UCSD-AML1 (cell line): Measurements from ENCODE around the gene STPG2.

ENCODE experiments used
- DNase-seq: peaks from one replicate; lab custom pipeline; 2025; ENCODE audit not compliant: unreplicated experiment; lab: John Stamatoyannopoulos, UW

STPG2 gene

DNA sequence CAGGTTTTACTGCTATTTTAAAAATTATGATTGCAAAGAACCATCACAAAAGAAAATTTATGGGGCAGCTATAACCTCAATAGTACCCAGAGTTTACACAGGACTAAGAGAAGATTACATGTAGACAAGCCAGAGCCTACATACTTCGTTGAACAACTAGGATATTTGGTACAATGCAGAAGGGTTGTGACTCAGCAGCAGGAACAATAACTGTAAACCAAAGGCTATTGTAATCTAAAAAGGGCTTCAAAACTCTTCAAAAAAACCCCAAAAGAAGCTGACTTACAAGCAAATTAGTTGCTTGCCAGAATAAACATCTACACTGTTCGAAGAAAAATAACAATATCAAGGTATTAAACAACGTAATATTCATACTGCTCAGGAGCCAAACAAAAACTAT is 618.0 kb downstream of the STPG2 start:
- DNase-seq: no peak

DNA sequence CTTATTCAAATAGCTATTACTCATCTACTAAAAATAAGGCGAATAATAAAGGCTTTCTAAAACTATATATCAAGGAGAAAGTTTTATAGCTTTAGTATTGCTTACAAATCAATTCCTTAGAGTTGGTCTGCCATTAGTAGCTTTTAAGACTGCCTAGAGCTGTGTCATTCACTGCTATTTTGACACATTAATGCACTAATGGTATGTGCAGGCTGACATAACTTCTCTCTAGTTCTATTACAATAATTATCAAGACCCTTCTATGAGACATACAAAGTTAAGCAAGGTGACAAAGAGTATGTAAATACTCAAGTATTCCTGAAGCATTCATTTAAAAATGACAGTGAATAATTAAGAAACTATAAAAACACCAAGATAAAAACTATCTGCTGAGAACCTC is 625.3 kb downstream of the STPG2 start:
- no peak for DNase-seq

DNA sequence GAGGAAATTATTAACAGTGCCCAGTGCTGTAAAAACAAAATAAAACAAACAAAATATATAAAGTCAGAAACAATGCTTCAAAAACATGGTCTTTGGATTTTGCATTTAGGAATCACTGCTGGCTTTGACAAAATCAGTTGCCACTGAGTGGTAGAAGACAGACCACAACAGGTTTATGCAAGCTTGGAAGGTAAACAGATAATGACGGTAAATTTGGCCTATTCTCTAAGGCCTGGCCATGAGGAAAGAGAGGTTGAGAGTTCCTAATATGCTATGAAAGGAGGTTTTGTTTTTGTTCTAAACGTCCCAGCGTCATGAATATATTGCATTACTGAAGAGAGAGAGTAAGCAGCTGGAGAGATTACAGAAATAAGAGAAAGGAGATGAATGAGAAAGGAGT is 629.4 kb downstream of the STPG2 start:
- DNase-seq: no peak
